Measurements from ENCODE around the gene BANK1. TPM values are rescaled to one million over a fixed set of nuclear protein-coding genes. Genes with fewer than 3 reads are reported as not detected.

BANK1 gene
- total and polyA plus RNA-seq, 2 of the 4 experiments (the other 2 are of a cell fraction): under 0.01 to 0.51 TPM

GRCh38 chr4:101853028-101853427 lies 62.5 kb downstream of the BANK1 start:
- CTCF ChIA-PET: interaction anchor here (0.7 kb wide), 1 partner anchor 32 kb away, joined by 3 read pairs; no protein-coding TSS in a partner anchor
- H3K9ac ChIP-seq (ENCODE audit: low read depth, low read length): no peak overlapping the region

More at GRCh38 chr4:101853028-101853427, 62.5 kb downstream of the BANK1 start:
- no peak overlapping the region for H2BK5ac ChIP-seq (ENCODE audit: low read depth, low read length, poor library complexity, severe bottlenecking)
- H2AK5ac ChIP-seq (ENCODE audit: low read depth, low read length): no peak overlapping the region
- no peak overlapping the region for H3K56ac ChIP-seq (ENCODE audit: extremely low read depth, insufficient read depth, low read length)
- no CpG with 5 or more reads among the region's 1 CpG for WGBS, 2 experiments (ENCODE audit: extremely low coverage in 2 of 2, insufficient read length in 1 of 2)
- ATAC-seq (ENCODE audit: low read depth) (no peak), DNase-seq (no peak)
- in situ Hi-C loops (cut with MboI; ENCODE audit: low sequenced_read_pairs) (no loop called here), dilution Hi-C loops (cut with HindIII; ENCODE audit: low sequenced_read_pairs, unreplicated experiment) (no loop called here), intact Hi-C loops (cut with micrococcal nuclease) (no loop called here)
- no peak overlapping the region for H4K91ac ChIP-seq (ENCODE audit: insufficient read depth, low read depth, low read length)
- H4K5ac ChIP-seq (ENCODE audit: low read depth, low read length): no peak overlapping the region
- no peak overlapping the region for H2BK15ac ChIP-seq (ENCODE audit: low read depth, low read length)
- H3K9me3 ChIP-seq (ENCODE audit: control insufficient read depth, insufficient read depth, low read length): no peaks in the 10 kb centered on the region
- TF ChIP-seq CTCF (conservative IDR thresholded peaks at IDR 0.05; ENCODE audit: low read depth, low read length) (no peak), BHLHE40 (IDR thresholded peaks at IDR 0.05; ENCODE audit: low read depth, low read length) (no peak), POLR2A (IDR thresholded peaks at IDR 0.05; ENCODE audit: low read depth, low read length) (no peak), MAFK (IDR thresholded peaks at IDR 0.05; ENCODE audit: low read depth, low read length) (no peak), RAD21 (IDR thresholded peaks at IDR 0.05; ENCODE audit: low read length) (no peak), RCOR1 (IDR thresholded peaks at IDR 0.05; ENCODE audit: insufficient replicate concordance, low read length) (no peak), CEBPB (IDR thresholded peaks at IDR 0.05; ENCODE audit: low read depth, low read length) (no peak), ELK1 (IDR thresholded peaks at IDR 0.05; ENCODE audit: borderline replicate concordance, low read depth, low read length) (no peak)
- H3K18ac ChIP-seq (ENCODE audit: low read depth, low read length): no peak overlapping the region
- H3K9me1 ChIP-seq (ENCODE audit: insufficient read depth, low read length): no peaks in the 10 kb centered on the region
- H3K23ac ChIP-seq (ENCODE audit: low read depth, low read length): no peak overlapping the region
- no peak overlapping the region for H3K4me3 ChIP-seq (ENCODE audit: insufficient read depth, low read depth, low read length)
- H2BK20ac ChIP-seq (ENCODE audit: low read depth, low read length): no peak overlapping the region
- no peaks in the 10 kb centered on the region for H3K36me3 ChIP-seq (ENCODE audit: control insufficient read depth, insufficient read depth, low read length)
- H3K4me1 ChIP-seq (ENCODE audit: control insufficient read depth, insufficient read depth, low read length): no peaks in the 10 kb centered on the region
- H2BK120ac ChIP-seq (ENCODE audit: low read depth, low read length): no peak overlapping the region
- POLR2A ChIA-PET (ENCODE audit: unreplicated experiment): no interaction called here
- no peak overlapping the region for H3K4me2 ChIP-seq (ENCODE audit: low read depth, low read length)
- no peak overlapping the region for H4K8ac ChIP-seq (ENCODE audit: low read depth in 2 of 2, low read length in 2 of 2)
- H2AK9ac ChIP-seq (replicated peaks; ENCODE audit: low read depth, low read length, poor library complexity): no peak overlapping the region
- H2AFZ ChIP-seq (replicated peaks; ENCODE audit: low read length, poor library complexity): no peak overlapping the region
- no peak overlapping the region for H3K4ac ChIP-seq (ENCODE audit: low read depth, low read length)
- no peak overlapping the region for H3K14ac ChIP-seq (replicated peaks; ENCODE audit: low read depth, low read length)
- no TSS peak for BruUV-seq (replicated peaks)
- no peak overlapping the region for H3K27ac ChIP-seq (ENCODE audit: insufficient read depth, low read length)
- no peaks in the 10 kb centered on the region for H3K79me1 ChIP-seq (ENCODE audit: low read depth in 1 of 2, low read length in 2 of 2)
- no peaks in the 10 kb centered on the region for H3K27me3 ChIP-seq (ENCODE audit: control insufficient read depth, insufficient read depth, low read length)
- no peaks in the 10 kb centered on the region for H4K20me1 ChIP-seq (ENCODE audit: insufficient read depth, low read length)
